GM18517 (cell line): ENCODE measurements around the gene PIM1.
"Not testable (repeated sequence)": the region's sequence is repeated elsewhere in the genome, so short reads cannot be mapped to it uniquely, and the experiment has no call there.

Source experiments
- ATAC-seq: cut with Tn5 transposase; IDR thresholded peaks from one replicate; pipeline ENCODE4 v1.9.1; 2021; ENCODE audit warnings: mild to moderate bottlenecking, moderate library complexity; ENCODE audit not compliant: unreplicated experiment

PIM1 gene

DNA sequence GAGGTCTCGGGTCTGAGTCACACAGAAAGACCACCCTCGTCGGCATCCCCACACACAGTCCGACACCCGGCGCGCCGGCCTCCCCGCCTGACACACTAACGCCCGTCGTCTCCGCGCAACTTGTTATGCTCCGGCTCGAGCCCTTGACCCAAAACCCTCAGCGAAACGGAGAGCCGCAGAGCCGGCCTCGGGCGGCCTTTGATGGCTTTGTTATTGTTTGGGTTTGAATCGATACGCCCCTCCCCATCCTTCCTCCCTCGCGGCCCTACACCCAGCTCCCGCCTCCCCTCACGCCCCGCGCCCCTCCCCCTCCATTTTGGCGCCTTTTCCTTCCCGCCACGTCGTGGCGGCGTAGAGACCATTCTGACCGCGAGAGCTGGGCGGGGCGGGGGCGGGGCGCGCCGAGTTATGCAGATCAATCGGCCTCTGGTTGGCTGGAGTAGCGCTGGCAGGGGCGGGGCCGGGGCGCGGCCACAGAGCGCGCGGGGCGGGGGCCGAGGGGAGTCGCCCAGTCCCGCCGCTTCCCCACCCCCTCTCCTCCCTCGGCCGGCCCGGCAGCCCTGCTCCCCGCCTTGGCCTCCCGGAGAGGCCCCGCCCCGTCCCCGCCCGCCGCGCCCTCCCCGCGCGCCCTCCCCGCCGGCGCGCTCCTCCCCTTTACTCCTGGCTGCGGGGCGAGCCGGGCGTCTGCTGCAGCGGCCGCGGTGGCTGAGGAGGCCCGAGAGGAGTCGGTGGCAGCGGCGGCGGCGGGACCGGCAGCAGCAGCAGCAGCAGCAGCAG is at the start of gene PIM1:
PIM1 (plus strand) TSS at position 657 of the 777 bp plus-strand sequence. CDS start 424 bp downstream, outside the sequence.
- peak; percentile 39 for ATAC-seq

DNA sequence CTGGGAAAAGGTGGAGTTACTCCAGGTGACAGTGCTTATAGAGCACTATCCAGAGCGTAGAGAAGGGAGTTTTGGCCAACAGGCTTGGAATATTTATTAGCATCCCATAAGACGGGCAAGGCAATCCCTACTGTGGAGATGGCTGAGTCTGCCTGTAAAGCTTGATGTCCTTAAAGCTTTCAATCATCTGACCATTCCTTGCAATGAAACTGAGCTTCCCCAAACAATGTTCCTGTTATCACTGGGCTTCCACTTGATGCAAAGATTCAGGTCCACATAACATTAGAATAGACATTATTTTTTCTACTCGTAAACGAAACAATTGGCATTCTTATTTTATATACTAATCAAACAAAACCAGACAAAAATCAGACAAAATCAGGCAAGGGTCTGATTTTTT is 48.4 kb upstream of the PIM1 start:
- ATAC-seq: no peak

DNA sequence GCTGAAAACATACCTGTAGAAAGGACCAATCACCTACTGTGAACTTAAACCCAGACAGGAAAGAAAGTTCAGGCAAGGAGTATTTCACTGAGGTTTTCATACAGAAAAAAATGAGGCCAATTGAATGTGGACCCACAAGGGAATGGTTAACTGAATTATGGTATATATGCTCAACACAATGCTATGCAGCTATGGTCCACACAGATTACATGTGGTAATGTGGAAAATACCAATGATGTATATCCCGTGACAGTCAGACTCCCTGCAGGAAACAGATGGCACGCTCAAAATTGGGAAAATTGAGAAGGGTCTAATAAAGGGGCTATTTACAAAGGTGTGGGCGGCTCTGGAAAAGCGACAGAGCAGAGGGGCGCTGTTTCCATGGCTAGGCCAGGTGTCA is 47.1 kb upstream of the PIM1 start:
- no peak for ATAC-seq

DNA sequence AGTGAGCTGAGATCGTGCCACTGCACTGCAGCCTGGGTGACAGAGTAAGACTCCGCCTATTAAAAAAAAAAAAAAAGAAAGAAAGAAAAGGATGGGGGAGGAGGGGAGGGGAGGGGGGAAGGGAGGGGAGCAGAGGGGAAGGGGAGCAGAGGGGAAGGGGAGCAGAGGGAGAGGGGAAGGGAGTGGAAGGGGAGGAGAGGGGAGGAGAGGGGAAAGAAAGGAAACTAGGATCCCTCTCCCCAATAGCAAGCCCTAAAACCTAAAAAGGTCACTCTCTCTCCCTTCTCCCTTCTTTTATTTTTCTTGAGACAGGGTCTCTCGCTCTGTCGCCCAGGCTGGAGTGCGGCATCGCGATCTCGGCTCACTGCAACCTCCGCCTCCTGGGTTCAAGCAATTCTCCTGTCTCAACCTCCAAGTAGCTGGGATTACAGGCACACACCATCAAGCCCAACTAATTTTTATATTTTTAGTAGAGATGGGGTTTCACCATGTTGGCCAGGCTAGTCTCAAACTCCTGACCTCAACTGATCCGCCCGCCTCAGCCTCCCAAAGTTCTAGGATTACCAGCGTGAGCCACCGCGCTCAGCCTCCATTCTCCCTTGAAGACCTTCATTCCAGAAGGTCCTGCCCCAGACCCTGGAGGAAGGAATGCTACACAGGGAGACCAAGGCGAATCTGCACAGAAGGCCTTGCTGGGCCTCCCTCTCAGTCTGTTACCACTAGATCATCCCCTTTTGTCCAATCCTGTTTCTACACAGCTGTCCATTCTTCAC is 45.8 kb upstream of the PIM1 start:
- no peak for ATAC-seq

DNA sequence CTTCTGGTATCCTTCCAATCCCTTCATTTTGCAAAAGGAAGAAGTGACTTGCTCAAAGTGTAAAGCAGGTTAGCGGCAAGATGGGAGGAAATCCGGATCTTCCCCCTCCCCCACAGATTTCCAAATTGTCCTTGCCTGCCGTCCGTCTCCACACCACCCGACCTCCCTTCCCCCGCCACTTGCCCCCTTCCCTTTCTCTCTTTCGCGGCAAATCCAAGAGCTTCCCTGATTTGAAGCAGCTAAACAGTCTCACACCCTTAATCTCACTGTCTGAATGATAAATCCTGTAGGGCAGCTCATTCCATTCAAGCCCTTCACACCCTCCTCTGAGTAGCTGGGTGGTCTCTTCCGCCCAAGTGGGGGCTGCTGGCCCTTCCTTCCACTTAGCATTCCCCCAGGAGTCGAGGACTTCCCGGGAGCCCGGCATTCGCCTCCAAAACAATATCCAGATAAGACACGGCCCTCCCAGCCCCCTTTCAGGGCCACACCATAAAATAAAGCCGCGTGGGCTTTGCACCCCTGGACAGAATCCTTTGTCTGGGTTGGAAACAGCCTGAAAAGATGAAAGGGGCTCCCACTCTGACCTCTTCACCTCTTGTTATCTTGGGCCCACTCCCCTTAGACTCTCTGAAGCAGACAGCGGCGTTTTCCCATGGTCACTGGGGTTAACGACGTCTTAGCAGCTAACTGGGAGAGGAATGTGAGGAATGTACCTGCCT is 44.0 kb upstream of the PIM1 start:
- no peak for ATAC-seq

DNA sequence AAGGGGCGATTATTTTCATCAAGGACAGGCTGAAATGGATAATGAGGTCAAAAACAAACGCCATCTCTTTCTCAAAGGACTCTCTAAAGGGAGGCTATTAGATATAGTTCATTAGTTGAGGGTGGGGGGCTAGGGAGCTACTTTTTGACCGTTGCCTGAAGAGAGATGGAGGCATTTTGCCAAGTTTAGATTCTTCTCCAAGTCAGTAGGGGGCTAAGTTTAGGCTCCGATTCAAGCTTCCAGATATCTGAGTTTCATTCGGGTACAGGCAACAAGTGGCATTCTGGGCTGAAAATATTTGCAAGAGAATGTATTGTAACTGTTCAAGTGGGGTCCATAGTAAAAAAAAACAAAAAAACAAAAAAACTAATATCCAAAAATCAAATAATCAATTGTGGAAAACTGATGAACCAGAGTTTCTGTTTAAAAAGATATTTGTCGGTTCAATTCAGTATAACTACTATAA is 43.4 kb upstream of the PIM1 start:
- no peak for ATAC-seq

DNA sequence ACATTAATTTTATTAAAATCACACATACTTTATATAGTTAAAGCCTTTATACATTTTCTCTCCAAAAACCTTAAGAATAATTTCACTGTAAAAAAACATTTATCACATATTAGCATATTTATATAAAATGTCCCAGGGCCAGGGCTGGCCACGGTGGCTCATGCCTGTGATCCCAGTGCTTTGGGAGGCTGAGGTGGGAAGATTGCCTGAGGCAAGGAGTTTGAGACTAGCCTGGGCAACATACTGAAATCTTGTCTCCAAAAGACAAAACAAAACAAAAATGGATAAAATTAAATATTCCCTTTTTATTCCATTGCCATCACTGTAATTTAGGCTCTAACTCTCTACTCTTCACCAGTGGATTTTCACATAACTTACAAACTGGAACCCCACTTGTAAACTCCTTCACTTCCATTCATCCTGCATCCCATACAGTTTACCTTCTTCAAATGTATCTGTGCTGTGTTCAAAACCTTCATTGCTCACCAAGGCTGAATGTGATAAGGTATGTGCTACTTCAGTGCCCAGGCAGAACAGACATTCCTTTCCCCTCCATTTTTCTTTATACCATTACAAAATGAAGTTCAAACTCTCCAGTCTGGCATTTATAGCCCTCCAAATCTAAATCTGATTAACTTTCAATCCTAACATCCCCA is 42.9 kb upstream of the PIM1 start:
- ATAC-seq: no peak

DNA sequence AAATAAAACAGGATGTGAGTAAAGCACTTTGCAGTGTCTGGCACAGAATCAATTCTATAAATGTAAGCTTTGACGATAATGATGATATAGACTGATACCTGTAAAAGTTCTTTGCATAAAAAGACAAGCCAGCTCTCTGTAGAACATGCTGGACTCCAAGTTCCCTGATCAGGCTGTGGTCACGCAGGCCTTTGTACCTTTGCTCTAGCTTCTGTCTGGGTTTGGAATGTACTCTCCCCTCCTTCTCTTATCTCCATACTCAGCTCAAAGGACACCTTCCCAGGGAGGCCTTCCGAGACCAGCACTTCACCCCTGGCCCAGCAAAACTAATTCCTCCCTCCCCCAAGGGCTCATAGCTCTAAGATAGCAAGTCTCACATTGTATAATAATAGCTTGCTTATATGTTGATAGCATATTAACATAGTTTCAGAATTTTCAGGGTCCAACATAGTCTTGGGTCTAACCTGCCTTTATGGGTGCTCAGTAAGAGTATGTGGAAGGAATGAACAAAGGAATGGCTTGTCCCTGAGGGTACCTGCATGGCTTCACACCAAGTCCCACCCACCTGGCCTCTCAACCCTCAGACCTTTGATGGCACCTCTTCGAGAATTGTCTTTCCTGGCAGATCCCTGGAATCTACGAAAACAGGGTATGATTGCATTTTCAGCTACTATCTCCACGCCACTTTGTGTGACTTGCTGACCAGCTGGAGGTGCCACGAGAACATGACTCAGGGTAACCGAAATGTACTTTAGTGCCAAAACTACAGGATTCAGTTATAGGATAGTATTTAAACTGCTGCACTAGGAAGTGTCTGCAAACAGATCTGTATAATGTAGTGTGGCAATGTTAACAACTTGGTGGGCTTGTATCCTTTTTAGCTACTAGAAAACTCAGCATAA is 41.7 kb upstream of the PIM1 start:
- ATAC-seq: no peak

DNA sequence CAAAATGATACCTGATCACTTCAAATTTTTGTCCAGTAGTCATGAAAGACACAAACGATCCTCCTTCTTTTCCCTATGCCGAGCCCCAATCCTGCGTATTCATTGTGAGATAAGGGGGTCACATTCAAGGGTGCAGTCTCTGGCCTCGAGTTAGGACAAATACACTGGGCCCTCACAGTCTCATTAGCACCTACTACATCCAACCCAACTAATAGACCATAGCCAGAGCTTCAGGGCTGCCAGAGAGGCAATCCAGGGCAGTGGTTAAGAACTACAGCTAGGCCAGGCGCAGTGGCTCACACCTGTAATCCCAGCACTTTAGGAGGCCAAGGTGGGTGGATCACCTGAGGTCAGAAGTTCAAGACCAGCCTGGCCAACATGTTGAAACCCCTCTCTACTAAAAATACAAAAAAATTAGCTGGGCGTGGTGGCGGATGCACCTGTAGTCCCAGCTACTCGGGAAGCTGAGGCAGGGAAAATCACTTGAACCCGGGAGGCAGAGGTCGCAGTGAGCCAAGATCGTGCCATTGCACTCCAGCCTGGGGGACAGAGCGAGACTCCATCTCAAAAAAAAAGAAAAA is 41.0 kb upstream of the PIM1 start:
- ATAC-seq: not testable (repeated sequence)

DNA sequence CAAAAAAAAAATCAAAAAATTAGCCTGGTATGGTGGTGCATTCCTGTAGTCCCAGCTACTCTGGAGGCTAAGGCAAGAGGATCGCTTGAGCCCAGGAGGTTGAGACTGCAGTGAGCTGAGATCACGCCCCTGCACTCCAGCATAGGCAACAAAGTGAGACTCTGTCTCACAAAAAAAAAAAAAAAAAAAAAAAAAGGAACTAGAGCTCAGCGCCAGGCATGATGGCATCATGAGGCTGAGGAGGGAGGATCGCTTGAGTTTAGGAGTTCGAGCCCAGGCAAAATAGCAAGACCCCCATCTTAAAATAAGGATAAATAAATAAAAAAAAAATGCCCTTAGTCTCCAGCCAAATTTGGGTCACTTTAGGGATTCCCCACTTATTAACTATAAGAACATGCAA is 40.4 kb upstream of the PIM1 start:
- ATAC-seq: no peak

DNA sequence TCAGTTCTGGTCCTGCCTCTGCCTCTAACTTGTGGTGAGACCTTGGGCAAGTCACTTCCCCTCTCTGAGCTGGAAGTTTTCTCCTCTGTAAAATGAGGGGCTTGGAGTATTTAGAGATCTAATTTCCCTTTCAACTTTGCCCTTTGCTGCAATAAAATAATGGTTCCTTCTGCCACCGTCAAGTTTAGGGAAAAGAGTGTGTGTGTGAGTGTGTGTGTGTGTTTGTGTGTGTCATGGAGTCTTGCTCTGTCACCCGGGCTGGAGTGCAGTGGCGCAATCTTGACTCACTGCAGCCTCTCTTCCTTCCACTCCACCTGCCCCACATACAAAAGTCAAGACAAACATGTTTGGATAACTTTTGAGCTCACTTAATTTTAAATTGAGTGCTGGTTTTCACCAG is 39.2 kb upstream of the PIM1 start:
- no peak for ATAC-seq

DNA sequence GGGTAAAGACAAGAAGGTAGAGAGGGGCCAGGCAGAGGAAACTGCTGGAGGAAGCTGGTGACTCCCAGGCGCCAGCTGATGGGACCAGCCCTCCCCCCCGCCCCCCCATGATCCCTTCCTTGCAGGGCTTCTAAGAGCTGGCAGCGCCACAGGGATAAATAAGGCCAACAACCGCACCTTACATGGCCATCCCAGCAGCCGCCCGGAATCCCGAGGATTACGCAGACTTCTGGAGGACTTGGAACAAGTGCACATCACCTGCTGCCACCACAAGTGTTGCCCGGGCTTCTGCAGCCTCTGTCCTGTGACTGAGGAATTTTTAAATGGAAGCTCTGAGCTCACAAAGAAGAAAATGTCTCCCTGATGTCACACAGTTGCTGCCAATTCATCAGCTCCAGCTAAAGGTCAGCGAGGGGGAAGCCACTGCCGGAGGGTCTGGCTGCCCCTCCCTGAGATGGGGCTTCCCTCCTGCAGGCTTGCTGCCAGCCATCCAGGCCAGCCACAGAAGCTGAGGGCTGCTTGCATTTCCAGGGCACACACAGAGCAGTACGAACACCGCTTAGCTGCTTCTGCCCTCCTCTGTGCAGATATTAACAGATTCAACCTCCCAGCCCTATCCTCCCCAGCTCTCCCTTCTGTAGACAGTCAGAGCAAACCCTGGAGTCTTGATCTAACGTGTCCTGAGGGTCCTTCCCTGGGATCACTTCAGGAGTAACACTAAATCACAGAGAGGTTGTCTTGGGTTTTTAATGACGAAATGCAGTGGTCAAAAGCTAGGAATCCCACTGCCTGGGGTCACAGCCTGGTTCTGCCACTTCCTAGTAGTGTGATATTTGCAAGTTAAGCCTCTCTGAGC is 38.6 kb upstream of the PIM1 start:
- ATAC-seq: no peak

DNA sequence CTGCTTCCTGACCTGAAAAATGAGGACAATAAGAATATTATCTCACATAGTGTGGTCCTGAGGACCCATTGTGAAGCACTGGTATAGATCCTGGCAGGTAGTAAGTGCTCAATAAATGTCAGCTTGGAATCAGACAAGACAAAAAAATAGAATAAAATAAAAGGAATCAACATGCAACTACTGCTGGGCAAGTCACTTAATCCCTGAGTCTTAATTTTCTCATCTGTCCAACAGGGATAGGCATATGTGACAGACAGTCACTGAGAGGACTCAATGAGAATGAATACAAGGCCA is 38.0 kb upstream of the PIM1 start:
- no peak for ATAC-seq

DNA sequence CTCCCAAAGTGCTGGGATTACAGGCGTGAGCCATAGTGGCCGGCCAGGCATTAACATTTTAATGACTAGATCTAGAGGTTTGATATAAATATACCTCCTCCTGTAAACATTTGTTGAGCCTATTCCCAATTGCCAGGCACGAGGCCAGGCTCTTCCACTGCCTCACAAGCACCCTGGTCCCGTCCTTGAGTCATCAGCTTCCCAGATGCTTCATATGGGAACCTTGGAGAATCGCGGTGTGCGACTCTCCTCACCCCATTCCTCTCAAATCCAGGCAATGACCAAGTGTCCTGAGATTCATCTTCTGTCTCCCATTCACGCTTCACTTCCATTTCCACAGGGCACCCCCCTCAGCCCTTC is 35.9 kb upstream of the PIM1 start:
- ATAC-seq: no peak

DNA sequence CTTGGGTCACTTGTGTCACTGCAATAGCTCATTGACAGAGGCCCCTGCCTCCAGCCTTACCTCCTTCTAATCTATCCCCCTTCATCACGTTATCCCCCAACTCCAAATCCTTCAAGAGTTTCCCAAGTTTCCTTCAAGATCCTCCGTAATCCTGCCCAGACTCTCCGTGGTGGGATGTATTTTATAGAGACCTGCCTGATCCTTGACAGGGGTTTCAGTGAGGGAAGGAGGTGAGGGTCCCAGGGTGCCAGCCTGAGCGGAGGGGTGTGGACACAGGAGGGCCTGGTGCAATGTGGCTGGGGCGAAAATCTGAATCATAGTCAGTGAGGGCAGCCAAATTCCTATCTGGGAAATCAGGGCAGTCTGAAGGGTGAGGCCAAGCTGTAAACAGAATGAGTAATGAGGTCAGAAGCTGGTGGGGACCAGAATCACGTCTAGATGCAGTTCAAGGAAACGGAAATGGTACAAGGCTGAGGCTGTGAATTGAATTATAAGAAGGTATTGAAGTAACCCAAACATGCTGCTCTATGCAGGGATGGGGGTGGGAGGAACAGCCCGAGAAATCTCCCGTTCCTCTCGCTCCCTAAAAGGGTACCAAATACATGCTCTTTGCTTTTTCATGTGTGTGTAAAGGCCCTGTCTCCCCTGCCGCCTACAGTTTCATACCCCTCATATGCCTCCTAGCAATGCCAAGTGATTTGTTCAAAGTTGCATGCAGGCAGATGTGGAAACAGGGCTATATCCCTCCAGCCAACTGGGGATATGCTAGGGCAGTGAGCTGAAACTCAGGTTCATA is 35.4 kb upstream of the PIM1 start:
- no peak for ATAC-seq

DNA sequence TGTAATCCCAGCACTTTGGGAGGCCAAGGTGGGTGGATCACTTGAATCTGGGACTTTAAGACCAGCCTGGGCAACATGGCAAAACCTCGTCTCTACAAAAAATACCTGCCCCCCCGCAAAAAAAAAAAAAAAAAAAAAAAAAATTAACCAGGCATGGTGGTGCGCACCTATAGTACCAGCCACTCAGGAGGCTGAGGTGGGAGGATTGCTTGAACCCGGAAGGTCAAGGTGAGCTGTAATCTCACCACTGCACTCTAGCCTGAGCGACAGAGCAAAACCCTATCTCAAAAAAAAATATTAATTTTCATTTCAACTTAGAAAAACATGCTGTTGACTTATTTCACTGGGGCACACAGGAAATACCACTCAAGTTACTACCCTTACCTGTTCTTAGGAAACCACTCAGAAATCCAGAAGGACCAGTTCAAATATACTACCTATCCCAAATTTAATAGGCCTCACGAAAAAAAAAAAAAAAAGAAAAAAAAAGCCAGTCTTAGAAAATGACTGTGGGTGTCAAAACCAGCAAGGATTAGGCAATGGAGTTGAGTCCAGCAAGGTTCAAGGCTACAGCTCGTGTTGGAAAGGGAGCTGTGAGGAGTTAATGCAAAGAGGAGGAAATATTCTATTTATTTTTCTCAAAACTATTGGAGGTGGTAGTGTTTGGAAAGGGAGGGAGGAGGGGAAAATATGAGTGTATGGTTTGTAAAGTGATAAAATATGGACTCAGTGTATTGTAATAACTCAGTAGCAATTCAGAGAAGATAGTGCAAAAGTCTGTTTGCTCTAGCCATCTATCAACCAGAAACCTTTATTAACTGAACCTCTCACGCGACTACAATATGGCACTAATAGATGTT is 33.9 kb upstream of the PIM1 start:
- ATAC-seq: no peak

DNA sequence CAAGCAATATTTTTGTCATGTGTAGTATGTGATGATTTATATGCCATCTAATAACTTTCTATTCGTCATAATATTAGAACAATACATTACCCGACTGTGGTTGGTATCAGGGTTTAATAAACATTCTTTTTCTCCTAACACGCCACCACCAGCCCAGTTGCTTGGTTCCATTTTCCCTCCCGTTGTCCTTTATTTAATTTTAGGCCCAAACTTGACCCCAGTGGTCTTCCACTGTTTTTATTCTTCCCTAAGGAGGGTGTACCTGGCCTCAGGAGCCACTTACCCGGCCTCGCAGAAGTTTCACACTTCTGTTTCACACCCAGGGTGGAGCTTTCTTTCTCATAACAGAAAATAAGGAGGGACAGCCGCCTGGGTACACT is 33.1 kb upstream of the PIM1 start:
- no peak for ATAC-seq
